DOHH2 (cell line): Measurements from ENCODE around the gene BANP.

Experiments used
- EZH2phosphoT487 ChIP-seq: fragments of 200-600 bp; sonication (generic); IDR thresholded peaks from 2 replicates; pipeline ENCODE4 v1.6.1; 2017; ENCODE audit warnings: borderline replicate concordance, mild to moderate bottlenecking, antibody characterized with exemption, low read length, moderate library complexity, mixed read lengths
- TF ChIP-seq, protein P1 (sequence below): fragments of 200-600 bp; sonication (generic); IDR thresholded peaks from one replicate; pipeline ENCODE4 v1.5.1; 2014; ENCODE audit warnings: antibody characterized with exemption, mild to moderate bottlenecking, low read depth, low read length; ENCODE audit not compliant: poor library complexity, severe bottlenecking

GRCh38 chr16:88062341-88063210 is 111.3 kb downstream of the BANP start:
- TF ChIP-seq, protein P1, sequence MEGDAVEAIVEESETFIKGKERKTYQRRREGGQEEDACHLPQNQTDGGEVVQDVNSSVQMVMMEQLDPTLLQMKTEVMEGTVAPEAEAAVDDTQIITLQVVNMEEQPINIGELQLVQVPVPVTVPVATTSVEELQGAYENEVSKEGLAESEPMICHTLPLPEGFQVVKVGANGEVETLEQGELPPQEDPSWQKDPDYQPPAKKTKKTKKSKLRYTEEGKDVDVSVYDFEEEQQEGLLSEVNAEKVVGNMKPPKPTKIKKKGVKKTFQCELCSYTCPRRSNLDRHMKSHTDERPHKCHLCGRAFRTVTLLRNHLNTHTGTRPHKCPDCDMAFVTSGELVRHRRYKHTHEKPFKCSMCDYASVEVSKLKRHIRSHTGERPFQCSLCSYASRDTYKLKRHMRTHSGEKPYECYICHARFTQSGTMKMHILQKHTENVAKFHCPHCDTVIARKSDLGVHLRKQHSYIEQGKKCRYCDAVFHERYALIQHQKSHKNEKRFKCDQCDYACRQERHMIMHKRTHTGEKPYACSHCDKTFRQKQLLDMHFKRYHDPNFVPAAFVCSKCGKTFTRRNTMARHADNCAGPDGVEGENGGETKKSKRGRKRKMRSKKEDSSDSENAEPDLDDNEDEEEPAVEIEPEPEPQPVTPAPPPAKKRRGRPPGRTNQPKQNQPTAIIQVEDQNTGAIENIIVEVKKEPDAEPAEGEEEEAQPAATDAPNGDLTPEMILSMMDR = no peak
- no peak for TF ChIP-seq EZH2phosphoT487
